NCI-H2107 treated with DMSO at 0.1 percent for 48 hours (cell line): Measurements from ENCODE around the gene ISCU.
"Not testable (repeated sequence)": the region's sequence is repeated elsewhere in the genome, so short reads cannot be mapped to it uniquely, and the experiment has no call there.

Experiments used
- DNase-seq: peaks from one replicate; lab custom pipeline; 2025; ENCODE audit not compliant: unreplicated experiment; lab: John Stamatoyannopoulos, UW

ISCU gene

GRCh38 chr12:108568338-108569154 is 6.2 kb downstream of the ISCU start:
- DNase-seq: peak; percentile 97

- peak; percentile 43 for DNase-seq
Observed at GRCh38 chr12:108570743-108571608, 8.6 kb downstream of the ISCU start.

DNA sequence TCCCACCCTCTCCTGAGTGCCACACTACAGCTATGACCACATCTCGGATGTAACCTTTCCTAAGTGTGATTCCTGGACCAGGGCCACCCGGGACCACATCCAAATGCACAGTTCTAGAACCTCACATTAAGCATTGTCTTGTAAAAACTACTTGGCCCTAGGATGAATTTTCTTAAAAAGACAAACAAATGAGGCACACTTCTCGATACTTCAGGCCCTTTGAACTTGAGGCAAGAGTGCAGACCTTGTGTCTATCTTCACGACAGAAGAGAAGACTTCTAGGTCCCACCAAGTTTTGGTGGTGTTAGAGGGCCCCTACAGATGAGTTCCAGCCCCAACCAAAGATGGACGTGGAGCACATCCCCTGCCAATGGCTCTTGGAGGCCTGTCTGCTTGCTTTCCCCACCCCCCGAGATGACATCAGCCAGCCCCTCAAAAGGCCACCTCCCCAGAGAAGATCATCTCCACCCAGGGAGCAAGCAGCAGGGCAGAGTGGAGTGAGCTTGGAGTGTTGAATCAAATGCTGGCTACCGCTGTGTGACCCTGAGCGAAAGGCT is 9.3 kb downstream of the ISCU start:
- DNase-seq: no peak

GRCh38 chr12:108572166-108572790 is 9.9 kb downstream of the ISCU start:
- DNase-seq: no peak

GRCh38 chr12:108573317-108573716 is 10.9 kb downstream of the ISCU start:
- DNase-seq: no peak

- DNase-seq: not testable (repeated sequence)
Observed at GRCh38 chr12:108574276-108574675, 11.9 kb downstream of the ISCU start.

GRCh38 chr12:108575199-108575912 is 13.0 kb downstream of the ISCU start:
- no peak for DNase-seq

DNA sequence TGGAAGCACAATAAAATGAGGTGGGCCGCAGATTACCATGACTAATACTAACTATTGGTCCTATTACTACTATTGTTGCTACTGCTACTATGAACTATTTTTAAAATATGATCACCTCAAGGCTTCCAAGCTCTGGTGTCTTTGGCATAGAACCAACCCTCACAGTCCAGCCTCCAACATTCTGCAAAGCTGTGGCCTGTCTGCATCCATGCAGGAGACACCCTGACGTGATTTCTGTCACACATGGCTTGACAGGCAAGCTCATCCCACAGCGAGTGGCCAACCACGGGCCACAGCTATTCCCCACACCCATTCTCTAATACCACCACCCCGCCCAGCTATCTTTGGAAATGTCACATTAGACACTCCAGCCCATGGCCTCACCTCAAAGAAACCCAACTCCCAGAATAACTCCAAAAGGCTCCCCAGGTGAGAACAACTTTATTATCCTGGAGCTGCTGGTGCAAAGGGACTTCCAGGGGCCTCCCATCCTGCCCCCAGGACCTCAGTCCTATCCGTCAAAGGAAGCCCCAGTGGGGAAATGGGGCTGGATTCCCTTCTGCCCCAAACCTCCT is 14.4 kb downstream of the ISCU start:
- DNase-seq: no peak

GRCh38 chr12:108577458-108577857 is 15.1 kb downstream of the ISCU start:
- no peak for DNase-seq

GRCh38 chr12:108578264-108578663 is 15.9 kb downstream of the ISCU start:
- no peak for DNase-seq

DNA sequence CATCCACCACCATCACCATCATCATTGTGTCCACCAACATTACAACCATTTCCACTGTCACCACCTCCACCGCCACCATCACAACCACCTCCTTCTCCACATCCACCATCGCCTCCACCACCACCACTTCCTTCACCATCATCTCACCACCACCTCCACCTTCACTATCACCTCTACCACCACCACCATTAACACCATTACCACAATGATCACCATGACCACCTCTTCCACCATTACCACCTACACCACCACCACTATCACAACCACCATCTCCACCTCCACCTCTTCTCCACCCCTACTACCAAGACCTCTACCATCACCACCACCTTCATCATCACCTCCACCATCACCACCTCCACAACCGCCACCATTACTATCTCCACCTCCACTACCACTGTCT is 16.4 kb downstream of the ISCU start:
- DNase-seq: no peak

GRCh38 chr12:108580531-108580930 is 18.1 kb downstream of the ISCU start:
- no peak for DNase-seq

- no peak for DNase-seq
Observed at GRCh38 chr12:108581311-108582227, 19.2 kb downstream of the ISCU start.

DNA sequence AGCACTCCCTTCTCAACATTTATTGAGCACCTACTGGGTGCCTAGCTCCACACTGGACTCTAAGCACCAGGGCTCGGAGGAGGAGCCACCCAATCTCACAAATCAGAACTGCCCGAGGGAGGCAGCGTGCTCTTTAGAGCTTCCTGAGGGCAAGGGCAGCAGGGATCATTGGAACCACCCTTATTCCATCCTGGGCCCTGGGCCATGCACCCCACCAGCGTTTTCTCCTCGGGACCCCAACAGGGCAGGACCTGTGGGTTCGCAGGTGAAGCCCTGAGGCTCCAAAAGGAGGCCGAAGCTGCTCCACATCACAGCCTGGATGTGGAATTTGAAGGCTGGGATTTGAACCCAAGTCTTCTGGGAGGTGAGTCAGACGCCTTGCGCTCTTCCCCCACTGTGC is 20.1 kb downstream of the ISCU start:
- no peak for DNase-seq

- no peak for DNase-seq
Observed at GRCh38 chr12:108582978-108583770, 20.8 kb downstream of the ISCU start.

DNA sequence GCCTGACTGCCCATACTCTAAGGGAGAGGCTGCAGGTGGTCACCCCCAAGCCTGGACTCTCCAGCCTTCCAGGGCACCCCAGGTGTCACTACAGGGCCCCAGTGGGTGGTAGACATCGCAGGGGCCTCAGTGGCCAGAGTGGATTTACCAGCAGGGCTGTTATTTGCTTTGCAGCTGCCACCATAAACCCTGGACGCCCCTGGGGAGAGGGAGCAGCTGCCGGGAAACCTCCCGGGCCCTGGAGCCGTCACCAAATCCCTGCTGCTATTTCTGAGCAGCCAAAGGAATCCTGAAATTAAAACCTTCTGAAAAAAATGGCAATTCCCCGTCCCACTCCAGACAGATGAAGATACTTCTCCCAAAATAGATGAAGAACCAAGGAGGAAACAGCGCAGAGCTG is 21.6 kb downstream of the ISCU start:
- peak; percentile 61 for DNase-seq

GRCh38 chr12:108584456-108585065 is 22.2 kb downstream of the ISCU start:
- no peak for DNase-seq

DNA sequence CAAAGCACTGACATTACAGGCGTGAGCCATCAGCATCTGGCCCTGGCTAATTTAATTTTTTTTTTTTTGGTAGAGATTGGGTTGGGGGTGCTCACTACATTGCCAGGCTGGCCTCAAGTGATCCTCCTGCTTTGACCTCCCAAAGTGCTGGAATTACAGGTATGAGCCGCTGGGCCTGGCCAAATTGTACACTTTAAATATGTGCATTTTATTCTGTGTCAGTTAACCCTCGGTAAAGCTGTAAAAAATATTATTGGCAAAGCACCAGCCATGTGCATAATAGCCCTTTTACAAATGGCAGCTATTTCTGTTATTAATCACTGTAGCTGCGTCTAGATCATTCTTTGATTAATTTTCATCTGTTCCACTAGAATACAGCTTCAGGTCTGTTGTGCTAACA is 23.5 kb downstream of the ISCU start:
- DNase-seq: no peak
